HL-60/S4 (cell line): ENCODE results near the gene SOX30.

Experiments
- in situ Hi-C: fragments of 300-500 bp; cut with MboI; formaldehyde crosslinking; loops from 2 replicates; pipeline ENCODE4 v1.14.3; 2022; ENCODE audit warnings: low sequenced_read_pairs

Gene SOX30

DNA sequence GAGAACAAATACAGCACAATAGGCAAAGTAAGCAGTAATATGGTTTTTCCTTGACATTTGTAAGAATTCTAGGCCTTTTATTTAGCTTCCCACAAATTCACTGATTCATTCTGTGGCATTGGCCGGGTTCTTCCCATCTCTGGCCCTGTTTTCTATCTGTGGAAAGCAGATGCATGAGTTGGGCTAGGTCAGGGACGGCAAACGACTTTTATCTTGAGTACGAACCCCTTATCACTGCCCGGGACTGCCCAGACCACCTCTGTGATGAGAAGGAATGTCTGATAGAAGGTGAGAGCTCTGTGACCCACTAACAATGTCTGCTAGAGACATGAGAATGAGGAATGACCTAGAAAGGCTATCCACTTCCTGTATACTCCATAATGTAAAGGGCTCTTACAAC, 41.2 kb downstream of the SOX30 start:
- in situ Hi-C loops, result no loop called here

DNA sequence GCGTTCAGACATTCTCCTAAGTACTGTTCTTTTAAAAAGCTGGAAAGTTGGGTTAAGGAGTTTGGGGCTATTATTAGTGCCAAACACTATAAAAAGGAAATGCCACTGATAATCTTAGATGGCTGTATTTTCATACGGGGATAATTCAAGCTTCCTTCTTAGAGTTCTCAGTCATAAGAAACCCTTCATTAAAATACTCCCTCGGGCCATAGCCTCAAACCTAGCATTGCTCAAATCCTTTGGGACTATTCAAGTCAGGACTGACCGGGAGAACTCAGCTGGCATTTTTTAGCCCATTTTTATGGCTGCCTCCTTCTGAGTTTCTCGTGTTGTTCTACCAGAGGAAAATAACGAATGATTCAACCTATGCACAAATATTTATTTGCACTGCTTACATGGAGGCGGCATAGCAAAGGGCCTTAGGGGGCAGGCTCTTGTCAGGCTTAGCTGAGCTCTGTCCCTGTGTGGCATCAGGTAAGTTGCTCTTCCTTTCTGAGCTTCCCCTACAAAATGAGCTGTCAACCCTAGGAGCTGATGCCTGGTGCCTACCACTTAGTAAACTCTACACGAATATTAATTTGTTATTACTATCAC, 43.2 kb downstream of the SOX30 start:
- in situ Hi-C loops, result no loop called here

DNA sequence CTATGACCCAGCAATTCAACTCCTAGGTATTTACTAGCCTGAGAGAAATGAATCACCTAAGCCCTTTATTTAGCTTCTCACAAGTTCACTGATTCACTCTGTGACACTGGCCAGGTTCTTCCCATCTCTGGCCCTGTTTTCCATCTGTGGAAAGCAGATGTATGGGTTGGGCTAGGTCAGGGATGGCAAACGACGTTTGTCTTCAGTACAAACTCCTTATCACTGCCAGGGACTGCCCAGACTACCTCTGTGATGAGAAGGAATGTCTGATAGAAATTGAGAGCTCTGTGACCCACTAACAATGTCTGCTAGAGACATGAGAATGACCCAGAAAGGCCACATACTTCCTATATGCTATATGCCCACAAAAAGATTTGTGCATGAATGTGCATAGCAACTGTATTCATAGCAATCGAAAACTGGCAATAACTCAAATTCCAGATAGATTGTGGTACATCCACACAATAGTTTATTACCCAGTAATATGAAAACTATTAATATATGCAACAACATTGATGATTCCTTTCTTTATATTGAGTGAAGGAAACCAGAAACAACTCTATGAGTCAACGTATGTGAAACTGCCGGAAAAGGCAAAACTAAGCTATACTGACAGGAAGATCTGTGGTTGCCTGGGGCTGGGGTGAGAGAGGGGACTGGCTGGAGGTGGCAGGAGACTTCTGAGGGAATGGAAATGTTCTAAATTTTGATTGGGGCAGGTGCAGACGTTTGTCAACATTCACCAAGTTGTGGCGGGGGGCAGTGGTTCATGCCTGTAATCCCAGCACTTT, 44.7 kb downstream of the SOX30 start:
- in situ Hi-C loops, result no loop called here

DNA sequence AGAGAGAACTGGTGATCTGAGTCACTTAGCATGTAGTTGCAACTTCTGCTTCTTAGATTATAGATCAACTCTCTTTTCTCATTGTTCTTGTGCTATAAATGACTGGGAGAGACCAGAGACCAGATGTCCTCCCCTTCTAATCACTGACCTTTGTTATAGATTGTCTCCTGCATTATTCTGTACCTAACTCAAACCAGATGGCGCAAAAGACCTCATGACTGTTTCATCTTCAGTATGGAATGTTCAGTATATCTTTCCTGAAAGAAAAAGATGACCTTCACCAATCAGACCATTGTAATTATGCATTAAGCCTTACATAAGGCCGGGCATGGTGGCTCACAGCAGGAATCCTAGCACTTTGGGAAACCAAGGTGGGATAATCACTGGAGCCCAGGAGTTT, 46.2 kb downstream of the SOX30 start:
- in situ Hi-C loops, result no loop called here

DNA sequence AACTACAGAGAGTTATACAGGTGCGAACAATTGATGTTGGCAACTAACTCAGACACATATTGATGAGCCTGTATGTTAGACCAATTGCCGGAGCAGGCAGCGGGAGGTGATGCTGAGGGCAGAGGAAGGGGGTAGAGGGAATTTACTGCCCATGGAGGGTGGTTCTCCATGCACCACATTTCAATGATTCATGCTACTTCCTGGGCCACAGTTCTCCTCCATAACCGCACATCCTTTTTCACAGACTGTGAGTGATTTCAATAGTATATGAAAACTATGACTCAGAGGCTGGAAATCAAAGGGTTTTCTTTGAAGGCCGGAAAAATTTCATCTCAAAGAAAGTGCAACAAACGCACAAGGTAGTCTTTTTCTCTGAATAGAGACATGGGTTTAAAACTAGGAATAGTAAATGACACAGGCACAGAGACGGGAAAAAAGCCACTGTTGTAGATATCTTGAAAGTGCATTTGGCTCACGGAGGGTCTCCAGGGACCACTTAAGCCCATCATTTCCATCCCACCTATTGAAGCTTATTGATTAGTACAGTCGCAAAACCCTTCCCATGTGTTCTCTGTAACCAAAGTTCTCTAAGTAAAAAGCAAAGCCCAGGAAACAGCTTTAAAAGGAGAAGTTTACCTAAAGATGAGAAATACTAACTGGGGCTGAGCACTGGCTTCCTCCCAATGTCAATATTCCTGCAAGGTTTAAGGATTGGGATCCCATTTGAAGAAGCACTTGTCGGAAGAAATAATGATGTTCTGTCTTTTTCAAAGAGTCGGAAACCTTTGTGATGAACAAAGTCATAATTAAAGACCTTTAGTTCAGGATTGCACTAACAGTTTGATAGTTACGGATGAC, 48.7 kb downstream of the SOX30 start:
- in situ Hi-C loops, result no loop called here

DNA sequence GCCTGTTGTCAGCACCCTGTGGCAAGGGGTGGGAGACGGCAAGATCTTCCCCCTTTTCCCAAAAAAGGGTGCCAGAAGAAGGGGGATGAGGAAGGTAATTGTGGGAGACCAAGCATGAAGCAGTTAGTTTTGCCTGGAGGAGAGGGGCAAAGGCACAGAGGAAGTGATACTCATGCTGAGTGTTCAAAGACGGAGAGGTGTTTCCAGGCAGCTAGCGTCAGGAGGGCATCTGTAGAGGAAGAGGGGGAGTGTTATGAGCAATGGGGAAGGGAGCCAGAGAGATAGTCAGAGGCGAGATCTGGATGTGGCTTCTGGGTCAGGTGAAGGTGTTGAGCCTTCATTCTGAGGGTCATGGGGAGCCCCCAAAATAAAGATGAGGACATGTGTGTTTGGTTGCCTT, 49.7 kb downstream of the SOX30 start:
- in situ Hi-C loops, result no loop called here

DNA sequence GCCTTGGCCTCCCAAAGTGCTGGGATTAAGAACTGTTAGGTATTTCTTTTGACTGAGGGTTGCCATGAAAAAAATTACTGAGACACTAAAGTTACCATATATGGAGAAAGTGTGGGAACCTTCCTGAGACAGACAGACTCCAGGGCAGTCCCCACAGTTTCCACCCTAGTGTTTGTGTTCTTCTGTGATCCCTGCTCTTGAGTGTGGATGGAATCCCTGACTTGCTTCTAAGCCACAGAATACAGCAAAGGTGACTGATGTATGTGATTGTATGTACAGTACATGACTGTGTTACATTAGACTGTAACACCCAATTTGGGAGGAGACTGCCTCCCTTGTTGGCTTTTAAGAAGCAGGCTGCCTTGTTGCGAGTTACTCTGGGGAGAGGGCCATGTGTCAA, 52.0 kb downstream of the SOX30 start:
- in situ Hi-C loops, result no loop called here

DNA sequence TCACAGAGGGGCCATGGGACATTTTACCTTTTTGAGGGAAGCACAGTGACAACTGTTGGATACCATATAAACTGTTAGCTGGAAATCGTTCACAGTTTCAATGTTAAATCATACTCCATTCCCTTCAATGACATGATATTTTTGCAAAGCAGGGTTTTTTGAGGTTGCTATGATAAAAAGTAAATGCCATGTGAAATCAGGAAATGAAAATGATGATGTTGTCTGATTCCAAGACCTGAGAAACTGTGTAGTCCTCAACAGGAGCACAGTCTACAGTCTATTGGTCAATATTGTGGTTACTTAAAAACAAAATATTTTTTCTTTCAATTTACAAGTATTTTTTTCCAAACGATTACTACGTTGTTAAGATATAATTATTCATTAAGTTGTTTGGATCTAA, 52.7 kb downstream of the SOX30 start:
- in situ Hi-C loops, result no loop called here

DNA sequence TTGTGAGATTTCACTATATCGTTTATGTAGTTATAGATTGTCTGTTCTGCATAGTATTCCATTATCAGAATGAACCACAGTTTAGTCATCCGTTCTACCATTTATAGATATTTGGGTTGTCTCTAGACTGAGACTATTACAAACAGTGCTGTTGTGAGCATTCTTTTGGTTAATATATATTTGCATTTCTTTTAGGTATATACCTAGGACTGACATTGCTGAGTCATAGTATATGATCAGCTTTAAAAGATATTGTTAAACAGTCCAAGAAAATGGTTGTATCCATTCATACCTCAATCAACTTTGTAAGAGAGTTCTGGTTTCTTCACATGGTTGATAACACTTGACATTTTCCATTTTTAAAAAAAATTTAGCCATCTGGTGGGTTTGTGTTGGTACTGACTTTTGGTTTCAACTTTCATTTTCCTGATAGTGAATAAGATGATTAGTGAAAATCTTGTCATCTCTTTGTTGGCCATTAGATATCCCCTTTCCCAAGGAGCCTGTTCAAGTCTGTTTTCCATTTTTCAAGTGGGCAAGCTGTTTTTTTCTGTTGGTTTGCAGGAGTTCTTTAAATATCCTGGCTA, 53.8 kb downstream of the SOX30 start:
- in situ Hi-C loops, result no loop called here

DNA sequence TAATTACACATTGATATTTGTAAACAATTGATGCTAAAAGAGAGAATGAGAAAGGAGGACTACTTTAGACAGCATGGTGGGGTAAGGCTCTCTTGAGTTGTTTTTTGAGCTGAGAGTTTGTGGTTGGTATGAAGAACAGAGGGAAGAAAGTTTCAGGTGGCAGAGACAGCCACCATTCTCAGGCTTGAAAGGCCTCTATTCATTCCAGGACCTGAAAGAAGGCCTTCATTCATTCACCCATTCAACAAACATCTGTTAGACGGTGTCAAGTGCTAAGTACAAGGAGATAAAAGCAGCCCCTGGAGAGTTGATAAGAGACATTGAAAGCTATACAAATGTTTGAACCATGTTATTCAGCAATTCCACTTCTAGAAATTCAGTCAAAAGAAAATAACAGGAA, 55.0 kb downstream of the SOX30 start:
- in situ Hi-C loops, result no loop called here

DNA sequence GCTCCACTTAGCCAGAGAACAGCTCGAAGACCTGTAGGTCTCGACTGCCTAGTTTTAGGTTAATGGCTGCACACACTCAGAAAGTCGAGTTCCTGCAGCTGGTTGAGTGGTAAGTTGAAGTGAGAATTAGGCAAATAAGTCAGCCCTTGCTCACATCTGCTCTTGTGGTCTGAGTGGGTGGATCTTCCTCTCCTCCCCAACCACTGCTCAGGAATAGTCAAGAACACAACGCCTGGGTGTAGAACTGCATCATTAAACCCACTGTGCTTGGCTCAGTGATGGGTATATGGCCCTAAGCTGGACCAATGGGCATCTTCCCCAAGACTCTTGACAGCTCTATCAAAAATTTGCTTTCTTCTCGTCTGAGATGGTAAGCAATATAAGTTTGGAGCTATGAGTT, 55.8 kb downstream of the SOX30 start:
- in situ Hi-C loops, result no loop called here

DNA sequence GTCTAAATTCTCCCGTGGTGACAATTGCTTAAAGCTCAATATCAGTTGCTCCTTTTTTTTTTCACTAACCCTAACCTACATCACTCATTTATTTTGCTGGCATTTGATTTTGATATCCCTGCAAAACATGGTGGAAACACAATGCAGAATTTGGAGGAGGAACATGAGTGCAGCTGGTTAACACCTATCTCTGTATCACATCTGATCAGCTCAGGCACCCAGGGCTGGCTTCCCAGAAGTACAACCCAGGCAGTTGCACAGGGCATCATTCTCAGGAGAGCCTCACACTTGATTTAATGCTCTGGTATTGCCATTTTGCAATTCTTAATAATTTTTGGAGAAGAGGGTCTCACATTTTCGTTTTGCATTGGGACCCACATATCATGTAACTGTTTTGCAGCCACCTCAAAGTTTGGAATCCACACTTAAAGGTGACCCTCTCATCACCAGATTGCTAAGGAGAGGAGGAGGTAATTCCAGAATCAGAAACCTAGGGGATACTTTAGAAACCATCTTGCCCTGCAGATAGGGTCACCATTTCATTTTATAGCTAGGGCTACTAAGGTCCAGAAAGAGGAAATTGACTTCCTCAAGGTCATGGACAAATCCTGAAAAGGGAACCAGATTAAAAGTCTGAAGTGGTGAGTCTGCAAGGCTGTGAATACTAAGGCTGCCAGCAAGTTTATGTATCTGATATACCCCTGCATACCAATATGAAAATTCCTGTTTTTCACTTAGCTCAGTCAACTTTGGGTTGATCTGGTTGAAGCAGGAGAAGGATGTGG, 57.4 kb downstream of the SOX30 start:
- in situ Hi-C loops, result no loop called here

DNA sequence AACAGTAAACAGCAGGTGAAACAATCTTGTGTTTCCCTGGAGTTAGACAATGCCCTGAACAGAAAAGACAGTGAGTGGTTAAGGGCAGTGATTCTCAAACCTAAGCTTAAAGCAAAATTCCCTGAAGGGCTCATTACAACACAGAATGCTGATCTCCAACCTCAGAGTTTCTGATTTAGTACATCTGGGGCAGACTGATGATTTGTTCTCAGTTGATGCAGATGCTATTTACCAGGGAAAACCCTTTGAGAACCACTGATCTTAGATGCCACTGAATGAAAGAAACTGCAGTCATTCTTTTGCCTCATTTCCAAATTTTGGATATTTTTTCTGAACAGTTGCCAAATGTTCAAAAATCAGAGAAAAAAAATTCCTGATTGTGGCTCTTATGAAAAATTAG, 58.0 kb downstream of the SOX30 start:
- in situ Hi-C loops, result no loop called here

DNA sequence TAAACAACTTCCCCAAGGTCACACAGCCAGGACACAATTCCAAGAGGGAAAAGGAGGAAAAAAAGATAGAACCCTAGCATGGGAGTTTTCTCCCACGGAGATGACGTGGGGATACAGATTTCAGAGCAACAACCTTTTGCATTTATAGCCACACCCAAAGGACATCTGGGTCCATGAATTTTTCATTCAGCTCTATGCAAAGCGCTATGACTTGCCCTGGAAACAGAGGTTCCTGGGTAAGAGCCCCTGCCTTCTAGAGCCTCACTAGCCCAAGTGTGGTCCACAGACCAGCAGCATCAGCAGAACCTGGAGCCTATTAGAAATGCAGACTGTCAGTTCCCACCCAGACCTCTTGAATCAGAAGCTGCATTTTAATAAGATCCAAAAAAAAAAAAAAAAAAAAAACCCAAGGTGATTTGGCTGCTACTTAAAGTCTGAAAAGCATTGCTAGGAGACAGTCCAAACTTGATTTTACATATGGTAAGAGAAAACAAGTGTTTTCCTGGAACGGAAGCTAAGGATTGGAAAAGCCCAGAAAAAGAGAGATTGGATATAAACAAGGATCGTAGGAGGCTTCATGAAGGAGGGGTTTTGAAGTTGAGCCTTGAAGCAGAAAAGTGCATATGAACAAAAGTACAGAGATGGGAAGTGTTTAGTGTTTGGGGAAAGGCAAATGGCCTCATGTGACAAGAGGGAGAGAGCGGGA, 59.0 kb downstream of the SOX30 start:
- in situ Hi-C loops, result no loop called here

DNA sequence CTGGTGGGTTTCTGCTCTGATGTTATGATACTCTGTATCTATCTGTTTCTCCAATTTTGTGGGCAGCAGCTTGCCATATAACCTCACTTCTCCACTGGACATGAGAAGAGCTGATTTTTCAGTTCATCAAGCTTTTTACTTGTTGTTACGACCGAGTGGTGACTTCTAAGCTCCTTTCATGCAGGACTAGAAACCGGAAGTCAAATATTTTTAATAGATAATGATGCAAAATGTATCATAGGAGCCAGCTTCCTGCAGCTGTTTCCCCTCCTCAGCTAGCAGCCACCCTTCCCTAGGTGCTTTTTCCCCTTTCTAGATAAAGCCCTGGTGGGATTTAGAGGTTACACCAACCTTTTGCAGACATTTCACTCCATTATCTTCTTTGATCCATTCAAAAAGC, 59.6 kb downstream of the SOX30 start:
- in situ Hi-C loops, result no loop called here

DNA sequence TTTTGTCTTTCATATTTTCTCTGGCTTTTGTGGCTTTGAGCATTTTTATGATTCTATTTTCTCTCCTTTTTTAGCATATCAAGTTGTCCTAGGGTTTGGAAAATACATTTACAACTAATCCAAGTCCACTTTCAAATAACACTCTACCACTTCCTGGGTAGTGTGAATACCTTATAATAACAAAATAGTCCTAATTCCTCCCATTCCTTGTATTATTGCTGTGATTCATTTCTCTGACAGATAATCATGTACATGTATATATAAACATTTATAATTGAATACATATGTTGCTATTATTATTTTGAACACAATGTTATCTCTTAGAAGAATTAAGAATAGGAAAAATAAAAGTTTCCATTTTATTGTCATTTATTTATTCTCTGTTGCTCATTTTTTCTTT, 61.8 kb downstream of the SOX30 start:
- in situ Hi-C loops, result no loop called here

DNA sequence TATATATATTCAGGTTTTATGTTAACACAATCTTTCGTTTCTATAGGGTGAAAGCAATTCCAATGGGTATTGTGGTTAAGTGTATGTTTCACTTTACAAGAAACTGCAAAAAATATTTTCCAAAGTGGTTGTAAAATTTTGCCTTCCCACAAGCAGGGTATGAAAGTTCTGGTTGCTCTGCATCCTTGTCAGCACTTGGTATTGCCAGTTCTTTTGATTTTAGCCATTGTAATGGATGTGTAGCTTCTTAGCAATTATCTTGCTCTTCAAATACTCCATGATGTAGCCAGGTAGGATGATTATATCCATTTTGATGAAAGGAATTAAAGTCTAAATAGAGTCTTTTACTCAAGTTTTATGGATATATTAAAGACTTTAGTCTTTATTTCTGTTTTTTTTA, 67.6 kb downstream of the SOX30 start:
- in situ Hi-C loops, result no loop called here

DNA sequence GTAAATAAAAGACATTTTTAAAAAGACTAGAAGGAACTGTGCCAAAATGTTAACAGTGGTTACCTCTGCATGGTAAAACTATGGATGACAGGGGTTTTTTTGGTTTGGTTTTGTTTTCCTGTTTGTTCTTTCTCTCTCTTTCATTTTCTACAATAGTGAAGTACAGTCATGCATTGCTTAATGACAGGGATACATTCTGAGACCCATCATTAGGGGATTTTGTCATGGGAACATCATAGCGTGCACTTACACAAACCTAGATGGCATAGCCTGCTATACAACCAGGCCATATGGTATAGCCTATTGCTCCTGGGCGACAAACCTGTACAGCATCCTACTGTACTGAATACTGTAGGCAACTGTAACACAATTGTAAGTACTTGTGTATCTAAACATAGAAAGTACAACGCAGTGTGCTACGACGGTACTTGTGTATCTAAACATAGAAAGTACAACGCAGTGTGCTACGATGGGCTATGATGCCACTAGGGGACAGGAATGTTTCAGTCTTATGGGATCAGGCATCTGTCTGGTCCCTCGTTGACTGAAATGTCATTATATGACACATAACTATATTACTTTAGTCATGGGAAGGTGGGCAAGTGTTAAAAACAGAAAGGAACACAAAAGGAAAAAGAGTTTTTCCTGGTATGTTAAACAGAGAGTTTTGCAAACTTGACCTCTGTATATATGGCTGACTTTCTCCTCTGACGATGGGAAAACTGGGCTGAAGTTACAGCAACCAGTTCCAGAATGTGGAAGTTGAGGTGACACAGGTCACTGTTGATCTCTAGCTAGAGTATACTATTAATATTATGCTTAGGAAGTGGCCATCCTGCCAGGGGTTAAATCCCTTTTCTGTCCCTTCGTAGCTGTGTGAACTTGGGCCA, 69.3 kb downstream of the SOX30 start:
- in situ Hi-C loops, result no loop called here

DNA sequence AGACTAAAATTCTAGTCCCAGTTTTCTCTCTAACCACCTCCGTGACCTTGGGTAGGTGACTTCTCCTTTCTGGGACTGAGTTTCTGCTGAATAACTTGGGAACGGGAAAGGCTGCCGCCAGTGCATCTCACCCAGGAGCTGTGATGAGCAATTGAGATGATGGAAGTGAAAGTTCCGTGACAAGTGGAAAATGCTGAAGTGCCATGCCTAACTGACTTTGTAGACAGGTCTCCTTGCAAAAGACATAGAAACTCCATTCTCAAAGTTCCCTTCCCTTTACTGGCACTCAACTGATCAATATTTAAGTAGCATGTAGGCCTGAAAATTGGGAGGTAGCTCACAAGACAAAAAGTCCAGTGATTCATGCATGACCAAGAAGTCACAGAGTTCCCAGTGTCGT, 70.3 kb downstream of the SOX30 start:
- in situ Hi-C loops, result no loop called here
